NCI-H1092 (cell line): ENCODE results near the gene RFLNA.
"Not testable (repeated sequence)": the region's sequence is repeated elsewhere in the genome, so short reads cannot be mapped to it uniquely, and the experiment has no call there.

ENCODE experiments used
- DNase-seq: peaks from one replicate; lab custom pipeline; 2025; lab: John Stamatoyannopoulos, UW

The RFLNA gene

DNA sequence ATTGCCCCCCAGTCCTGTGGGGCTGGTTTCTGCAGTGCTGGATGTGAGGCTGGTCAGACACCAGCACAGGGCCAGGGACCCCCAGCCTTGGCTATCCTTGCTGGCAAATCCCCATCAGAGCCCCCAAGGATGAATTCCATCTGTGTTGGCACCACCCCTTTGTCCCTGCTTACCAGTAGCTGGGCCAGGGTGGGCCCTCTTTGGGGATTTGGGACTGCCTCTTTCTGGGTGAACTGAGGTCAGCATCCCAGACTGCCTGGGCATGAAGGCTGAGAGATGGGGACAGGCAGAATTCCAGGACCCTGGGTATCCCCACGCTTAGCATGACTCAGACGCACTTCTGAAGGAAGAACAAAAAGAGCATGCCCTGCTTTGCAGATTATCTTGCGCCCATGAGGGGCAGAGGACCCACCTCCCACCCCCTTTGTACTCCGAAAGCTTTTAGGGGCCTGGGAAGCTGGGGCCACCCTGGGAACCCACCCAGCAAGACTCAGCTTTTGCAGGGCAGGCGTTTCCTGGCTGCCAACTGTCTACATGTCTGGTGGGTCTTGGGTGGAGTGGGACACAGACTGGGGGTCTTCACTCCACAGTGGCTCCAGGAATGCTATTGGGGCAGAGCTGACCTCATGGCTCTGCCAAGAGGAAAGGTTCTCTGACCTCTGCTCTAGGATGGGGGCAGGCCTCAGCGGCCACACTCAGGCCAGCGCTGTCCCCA lies 26.8 kb downstream of the RFLNA start:
- no peak for DNase-seq

DNA sequence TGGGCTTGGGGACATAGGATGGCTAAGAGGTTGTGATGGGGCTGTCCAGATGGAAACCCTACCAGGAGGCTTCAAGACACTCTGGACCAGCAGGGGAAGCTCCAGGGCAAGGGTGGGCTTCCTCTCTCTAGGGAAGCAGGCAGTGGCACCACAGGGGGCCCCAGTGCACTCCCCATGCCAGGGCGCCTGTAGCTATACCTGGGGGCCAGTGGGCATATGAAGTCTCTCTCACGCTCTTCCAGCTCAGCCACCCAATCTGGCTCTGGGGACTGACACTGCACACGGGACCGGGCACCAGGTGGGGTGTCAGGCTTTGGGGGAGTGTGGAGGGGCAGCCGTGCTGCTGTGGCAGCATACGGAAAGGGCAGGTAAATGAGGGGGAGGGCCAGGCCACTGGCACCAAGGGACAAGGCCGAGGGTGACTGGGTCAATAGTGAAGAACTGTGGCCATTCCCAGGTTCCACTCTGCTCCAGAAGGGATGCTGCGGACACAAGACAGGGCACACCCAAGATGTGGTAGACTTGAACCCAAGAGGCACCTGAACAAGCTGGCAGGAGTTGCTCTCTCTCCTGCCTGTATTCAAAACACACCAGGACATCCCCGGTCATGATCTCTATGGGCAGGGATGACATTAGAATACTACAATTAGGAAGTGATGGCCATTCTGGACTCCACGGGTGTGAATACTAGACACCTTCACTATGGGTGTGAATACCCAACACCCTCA lies 27.5 kb downstream of the RFLNA start:
- no peak for DNase-seq

DNA sequence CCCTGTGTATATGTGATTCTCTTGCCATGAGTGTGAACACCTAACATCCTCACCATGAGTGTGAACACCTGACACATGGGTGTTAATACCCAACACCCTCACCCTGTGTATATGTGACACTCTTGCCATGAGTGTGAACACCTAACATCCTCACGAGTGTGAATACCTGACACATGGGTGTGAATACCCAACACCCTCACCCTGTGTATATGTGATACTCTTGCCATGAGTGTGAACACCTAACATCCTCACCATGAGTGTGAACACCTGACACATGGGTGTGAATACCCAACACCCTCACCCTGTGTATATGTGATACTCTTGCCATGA lies 28.1 kb downstream of the RFLNA start:
- not testable (repeated sequence) for DNase-seq

DNA sequence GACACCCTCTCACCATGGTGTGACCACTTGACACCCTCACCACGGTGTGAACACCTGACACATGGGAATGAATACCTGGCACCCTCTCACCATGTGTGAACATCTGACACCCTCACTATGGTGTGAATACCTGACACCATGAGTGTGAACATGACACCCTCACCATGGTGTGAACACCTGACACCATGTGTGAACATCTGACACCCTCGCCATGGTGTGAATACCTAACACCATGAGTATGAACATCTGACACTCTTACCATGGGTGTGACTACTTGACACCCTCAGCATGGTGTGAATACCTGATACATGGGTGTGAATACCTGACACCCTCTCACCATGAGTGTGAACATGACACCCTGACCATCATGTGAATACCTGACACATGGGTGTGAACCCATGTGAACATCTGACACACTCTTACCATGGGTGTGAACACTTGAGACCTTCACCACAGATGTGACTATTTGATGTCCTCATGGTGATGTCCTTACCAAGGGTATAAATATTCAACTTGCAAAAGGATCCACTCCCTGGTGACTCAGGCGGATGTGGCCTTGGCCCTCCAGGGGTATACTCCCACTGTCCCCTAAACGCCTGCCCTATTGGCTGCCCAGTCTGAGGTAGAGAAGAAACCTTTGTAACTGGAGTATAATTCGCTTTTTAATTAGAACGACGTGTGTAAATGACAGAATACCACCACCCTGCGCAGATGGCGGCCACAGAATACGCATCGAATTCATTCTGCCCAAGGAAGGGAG lies 29.1 kb downstream of the RFLNA start:
- no peak for DNase-seq

DNA sequence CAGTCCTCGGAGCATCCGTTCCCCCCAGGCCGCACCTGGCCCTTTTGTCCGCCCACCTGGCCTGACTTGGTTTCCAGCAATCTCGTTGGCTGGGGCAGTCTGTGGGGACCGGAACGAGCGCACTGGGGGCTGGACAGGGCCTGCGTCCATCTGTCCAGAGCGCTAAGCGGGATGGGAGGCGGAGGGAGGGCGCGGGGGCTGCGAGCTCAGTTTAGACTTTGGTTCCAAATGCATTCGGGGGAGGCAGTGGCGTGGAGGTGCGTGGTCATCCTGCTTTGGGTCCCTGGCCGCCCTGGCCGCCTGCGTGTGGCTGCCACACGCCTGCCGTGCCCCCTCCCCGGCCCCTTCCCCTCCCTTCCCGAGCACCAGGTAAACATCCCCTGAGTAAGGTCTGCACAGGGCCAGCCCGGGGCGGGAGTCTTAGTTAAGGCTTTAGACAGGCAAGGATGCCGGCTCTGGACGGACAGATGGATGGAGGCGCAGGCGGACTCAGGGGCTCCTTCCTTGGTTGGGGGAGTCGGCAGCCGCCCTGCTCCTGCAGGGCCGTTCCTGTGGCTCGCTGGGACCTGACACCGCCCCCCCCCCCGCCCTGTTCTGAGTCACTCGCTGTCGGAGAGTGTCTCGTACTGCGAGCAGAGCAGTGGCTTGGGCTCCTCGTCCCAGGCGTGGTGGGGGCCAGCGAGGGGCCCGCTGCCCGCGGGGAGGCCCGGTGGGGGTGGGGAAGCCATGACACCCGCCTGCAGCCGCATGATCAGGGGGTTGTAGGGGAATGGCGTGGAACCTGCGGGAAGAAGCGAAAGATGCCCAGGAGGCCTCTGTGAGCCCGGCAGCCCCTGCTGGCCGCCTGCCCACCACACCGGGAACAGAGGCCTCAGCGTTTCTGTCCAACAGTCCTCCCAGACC lies 30.2 kb downstream of the RFLNA start:
- no peak for DNase-seq

DNA sequence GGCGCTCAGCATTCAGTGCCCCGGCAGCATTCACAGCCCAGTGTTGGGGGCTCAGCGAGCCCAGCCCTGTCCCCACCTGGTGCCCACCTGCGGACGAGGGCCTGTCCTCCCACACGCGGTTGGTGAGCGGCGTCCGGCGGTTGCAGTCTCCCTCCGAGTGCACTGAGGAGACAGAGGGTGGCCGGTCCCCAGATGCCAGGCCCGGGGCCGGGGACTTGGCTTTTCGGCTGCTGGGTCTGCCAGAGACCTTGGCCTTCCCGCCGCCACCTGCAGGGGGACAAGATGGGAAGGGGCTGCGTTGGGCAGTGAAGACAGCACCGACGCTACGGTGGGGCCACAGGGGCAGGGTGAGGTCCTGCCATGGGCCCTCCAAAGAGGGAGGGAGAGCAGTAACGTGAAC lies 31.2 kb downstream of the RFLNA start:
- DNase-seq: no peak

DNA sequence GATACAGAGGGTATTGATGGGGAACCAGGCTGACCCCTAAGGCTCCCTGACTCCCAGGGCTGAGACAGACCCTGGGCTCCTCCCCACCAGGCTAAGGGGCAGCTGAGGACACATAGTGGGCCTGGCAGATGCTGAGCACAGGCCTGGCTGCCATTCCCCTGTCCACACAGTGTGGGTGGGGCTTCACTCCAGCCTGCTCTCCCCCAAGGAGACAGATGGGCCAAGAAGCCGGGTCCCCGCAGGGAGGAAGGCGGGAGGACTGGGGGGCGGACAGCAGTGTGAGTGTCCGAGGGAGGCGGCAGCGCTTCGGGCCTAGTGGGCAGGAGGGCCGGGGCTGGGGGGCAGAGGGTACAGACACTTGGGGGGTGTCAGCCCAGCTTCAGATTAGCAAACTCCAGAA lies 32.0 kb downstream of the RFLNA start:
- DNase-seq: no peak

DNA sequence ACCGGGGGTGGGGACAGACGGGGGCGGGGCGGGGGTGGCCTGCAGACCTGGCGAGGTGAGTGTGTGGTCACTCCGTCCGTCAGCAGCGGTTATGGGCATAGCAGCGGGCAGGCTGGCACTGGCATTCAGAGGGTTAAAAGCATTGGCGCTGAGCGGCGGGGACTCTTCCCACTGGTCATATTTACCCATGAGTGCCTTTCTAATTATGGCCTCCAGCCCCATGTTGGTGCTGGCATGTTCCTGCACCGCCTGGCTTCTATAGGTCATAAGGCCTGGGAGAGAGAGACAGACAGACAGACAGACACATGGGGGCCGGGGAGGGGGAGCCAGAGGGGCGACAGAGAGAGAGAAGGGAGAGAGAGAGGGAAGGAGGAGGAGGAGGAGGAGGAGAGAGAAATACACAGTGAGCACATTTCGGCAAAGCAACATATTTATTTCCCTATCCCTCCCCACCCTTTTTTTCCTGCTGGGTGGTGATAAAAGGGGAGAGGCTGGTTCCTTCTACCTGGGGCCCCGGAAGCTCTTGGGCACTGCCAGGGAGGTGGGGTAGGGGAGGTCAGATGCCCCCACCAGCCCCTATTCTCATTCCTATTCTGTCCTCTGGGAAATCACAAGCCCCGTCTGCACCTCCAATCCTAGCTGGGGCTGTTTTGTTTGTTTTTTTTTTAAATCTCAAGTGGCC lies 32.6 kb downstream of the RFLNA start:
- DNase-seq: no peak

DNA sequence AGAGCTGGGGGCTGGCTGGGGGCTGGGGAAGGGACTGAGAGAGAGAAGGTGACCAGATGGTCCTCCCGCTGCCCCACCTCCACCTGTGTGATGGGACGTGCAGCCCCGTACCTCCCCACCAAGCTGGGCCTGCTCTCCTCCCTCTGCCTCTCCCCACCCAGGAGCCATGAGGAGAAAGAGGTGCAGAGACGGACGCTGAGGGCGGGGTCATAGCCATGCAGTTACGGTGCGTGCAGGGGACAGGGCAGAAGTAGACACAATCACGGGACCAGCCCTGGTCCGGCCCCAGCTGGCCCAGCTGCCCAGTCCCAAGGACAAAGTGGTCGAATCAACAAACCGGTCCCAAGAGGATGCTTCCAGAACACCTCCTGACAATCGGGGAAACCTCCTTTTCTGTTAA lies 33.2 kb downstream of the RFLNA start:
- no peak for DNase-seq

DNA sequence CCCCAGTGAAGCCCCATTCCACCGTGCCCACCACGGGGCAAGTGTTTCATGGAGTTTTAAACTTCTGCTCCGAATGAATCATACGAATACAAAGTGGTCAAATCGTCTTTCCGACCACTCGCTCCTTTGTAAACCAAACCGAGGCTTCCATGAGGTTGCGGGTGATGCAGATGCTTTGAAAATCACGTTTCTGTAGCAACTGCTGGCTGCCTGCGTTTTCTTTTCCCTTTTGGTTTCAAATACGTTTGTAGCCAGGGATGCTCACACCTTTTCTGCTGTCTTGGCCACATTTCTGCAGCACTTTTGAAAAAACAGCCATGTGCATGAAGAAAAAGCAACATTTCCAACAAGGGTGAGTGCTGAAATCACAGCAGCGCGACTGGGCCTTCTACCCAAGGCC lies 33.7 kb downstream of the RFLNA start:
- no peak for DNase-seq

DNA sequence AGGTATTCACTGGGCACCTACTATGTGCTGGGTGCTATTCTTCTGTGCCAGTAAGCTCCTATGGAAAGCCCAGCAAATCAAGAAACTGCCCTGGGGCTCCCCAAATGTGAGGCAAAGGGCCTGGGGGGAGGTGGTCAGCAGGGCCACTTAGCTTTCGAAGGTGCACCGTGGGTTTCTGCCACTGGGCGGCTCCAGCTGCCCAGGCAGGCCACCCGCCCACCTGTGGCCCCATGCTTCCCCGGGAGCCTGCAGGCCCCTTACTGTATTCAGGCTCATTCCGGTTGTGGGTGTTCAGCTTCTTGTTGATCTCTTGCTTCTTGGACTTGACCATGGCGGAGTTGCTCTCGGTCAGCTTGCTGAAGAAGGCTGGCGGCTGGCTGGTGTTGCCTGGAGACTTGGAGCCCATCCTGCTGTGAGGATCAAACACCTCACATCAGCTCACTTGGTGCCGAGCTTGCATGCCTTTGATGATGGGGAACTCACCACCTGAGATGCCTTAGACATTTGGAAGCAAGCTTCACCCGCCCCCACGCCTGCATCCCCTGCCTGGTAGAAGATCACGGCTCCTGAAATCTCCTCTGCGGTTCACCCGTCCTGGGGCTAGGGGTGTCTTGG lies 37.3 kb downstream of the RFLNA start:
- DNase-seq: no peak

DNA sequence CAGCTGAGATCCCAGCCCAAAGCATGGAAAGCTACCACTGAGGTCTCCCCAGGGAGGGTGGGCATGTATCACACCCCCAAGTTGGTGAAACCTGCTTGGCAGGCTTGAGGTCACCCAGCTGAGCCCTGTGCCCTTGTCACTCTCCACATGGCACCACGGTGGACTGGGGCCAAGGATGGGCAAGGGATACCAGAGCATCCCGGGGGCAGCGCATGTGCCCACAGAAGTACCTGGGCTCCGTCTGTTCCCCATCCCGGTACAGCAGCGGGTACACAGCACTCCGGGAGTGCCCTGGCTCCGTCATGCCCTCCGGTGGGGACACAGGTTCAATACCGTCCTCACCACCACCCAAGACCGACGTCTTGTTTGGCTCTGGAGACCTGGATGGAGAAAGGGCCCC lies 38.0 kb downstream of the RFLNA start:
- no peak for DNase-seq

DNA sequence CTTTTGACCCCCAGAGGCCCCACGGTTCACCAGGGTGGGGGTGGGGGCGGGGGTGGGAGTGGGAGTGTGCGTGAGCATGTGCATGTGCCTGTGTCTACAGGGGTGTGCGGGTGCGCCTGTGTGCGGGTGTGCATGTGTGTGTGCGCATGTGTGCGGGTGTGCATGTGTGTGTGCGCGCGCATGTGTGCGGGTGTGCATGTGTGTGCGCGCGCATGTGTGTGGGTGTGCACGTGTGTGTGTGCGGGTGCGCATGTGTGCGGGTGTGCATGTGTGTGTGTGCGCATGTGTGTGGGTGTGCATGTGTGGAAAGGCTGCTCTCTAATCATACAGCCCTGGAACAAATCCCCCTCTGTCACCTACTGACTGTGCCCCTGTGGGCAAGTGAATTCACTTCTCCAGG lies 38.8 kb downstream of the RFLNA start:
- no peak for DNase-seq

DNA sequence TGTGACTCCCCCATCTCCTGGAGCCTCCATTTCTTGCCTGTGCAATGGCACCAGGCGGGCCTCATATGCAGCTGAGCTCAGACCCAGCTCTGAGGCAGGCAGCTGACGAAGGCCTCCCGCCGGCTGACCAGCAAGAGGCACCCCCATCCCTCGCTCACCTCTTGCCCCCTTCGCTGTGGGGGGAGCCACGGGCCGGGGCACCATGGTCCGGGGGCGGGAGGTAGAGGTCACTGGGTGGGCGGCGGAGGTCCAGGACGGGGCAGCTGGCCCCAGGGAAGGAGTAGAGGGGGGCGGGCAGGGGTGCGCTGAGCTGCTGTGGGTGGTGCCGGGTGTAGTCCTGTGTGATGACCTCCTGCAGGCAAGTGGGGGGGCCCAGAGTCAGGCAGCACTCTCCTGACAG lies 39.4 kb downstream of the RFLNA start:
- no peak for DNase-seq

DNA sequence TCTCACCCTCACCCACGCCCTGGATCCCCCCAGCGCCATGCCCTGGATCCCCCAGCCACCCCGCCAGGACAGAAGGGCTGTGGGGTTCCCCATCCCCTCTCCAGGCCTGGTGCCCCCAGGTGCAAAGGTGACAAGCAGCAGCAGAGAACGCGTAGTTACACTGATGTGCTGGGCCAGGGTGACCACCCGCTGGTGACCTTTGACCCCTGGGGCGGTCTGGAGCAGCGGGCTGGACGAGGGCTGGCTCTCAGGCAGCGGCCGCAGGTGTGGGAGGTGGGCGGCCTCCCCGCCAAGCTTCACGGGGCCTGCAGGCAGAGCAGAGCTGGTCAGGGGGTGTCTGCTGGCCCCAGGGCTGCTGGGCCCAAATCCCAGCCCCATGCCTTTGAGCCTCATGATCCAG lies 40.1 kb downstream of the RFLNA start:
- DNase-seq: no peak

DNA sequence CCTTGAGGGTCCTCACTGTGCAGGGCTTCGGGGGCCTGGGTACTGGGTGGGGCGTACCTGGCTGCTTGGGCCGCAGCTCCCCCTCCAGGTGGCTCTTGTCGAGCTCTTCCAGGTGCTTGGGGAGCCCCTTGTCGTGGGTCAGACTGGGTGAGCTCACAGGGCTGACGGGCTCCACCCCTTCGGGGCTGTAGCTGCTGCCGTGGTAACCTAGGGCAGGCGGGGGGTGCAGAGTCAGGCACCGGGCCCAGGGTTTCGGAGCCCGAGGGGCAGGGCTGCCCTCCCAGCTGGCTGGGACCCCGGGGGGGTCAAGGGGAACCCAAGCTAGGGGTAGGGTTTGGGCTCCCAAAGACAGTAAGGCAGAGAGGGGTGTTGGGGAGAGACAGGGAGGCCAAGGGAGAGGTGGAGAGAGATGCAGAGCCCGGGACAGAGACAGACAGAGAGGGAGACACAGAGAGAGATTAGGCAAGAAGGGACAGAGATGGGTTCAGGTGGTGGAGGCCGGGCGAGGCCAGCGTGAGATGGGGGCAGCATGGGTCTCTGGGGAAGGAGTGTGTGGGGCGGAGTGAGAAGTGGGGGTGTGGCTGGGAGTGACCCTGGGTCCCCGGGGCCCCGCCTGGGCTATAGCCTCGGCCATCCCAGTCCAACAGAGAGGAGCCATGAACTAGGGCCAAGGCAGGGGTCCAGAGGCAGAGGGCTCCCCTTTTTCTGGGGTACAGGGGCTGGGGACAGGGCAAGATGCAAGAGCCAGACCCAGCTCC lies 40.7 kb downstream of the RFLNA start:
- no peak for DNase-seq

DNA sequence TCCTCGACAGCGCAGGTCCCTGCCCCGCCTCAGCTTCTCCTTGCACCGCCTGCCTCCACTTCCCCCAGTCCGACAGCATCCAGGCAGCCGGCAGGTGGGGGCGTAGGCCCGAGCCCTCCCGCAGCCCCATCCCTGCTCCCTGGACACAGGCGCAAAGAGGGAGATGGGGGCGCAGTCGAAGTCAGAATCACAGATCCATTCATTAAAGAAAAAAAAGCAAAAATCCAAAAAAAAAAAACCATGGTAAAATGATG lies 41.2 kb downstream of the RFLNA start:
- no peak for DNase-seq

DNA sequence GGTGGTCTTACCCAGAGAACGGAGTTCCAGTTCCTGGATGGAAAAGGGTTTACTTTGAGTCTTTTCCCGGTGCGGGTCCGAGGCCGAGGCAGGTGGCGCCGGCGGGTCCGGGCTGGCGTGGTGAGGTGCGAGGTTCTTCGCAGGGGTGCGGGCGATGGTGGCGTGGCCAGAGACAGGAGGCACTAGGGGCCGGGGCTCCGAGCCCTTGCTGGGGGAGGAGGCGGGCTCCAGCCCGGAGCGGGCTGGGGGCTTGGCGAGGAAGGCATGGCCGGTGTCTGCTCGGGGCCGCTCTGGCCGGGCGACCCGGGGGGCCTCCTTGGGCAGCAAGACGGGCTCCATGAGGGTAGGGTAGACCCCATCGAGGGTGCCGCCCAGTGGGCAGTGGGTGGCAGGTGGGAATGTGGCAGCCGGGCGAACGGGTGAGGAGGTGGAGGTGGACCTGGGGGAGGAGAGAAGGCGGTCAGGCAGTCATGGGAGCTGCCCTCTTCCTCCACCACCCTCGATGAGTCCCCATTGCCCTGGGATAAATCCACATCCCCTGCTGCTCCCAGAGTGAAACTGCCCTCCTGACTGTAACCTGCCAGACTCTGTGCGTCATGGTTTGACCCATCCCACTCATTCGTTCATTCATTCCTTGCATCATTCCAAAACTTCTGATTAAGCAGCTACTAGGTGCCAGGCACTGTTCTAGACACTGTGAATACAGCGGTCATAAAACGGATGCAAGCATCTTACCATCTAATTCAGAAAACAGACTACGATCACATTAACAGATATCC lies 42.0 kb downstream of the RFLNA start:
- DNase-seq: no peak

DNA sequence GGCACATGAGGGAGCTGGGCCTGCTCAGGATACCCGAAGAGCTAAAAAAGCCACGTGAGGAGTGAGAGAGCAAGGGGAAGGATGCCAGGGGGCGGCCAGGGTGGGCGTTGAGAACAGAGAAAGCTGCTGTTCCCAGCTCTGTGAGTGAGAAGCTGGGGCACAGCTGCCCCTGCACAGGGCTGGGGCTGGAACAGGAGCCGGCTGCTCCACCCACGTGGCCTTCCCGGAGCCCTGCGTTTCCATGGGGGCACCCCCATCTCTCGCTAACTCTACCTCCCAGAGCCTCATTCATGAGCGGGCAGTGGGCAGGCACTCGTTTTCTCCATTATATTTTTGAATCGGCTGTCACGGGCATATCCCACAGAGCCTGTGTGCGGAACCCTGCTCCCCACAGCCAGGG lies 42.7 kb downstream of the RFLNA start:
- DNase-seq: no peak

DNA sequence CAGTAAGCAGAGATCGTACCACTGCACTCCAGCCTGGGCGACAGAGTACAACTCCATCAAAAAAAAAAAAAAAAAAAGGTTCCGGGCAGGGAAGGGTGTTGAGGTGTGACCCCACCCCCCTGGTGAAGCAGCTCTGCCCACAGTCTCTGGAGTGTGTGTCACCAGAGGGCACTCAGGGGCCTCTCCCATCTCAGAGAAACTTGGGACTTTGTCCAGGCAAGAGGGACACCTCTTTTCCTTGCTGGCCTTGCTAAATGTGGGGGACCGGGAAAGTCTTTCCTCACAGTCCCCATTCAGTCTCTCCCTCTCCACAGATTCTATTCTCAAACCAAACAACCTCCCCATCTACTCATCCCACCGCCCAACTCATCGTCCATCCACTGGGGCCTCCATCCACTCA lies 43.6 kb downstream of the RFLNA start:
- no peak for DNase-seq
